NT2/D1 (cell line): ENCODE results near the gene ORC5.

Source experiments
- DNase-seq: peaks from one replicate; pipeline ENCODE4 v3.0.0-alpha.2; 2011; ENCODE audit warnings: low read depth, low spot score
- H3K27me3 ChIP-seq: 2 replicates; pipeline ENCODE4 v1.6.0; 2011; ENCODE audit warnings: mild to moderate bottlenecking; ENCODE audit not compliant: insufficient read length, insufficient read depth
- H3K36me3 ChIP-seq: 2 replicates; pipeline ENCODE4 v1.6.1; 2011; ENCODE audit warnings: mild to moderate bottlenecking, low read length, mixed read lengths; ENCODE audit not compliant: insufficient read depth, insufficient read length
- H3K4me1 ChIP-seq: 2 replicates; pipeline ENCODE4 v1.5.1; 2011; ENCODE audit not compliant: insufficient read depth, insufficient read length
- H3K4me3 ChIP-seq: 2 replicates; pipeline ENCODE4 v1.5.1; 2011; ENCODE audit warnings: low read depth; ENCODE audit not compliant: insufficient read length
- H3K9ac ChIP-seq: 2 replicates; pipeline ENCODE4 v1.6.0; 2011; ENCODE audit warnings: low read depth; ENCODE audit not compliant: insufficient read length
- H3K9me3 ChIP-seq: 2 replicates; pipeline ENCODE4 v1.5.1; 2011; ENCODE audit warnings: mild to moderate bottlenecking, low read length; ENCODE audit not compliant: insufficient read depth
- SUZ12 ChIP-seq: IDR thresholded peaks from 2 replicates; pipeline ENCODE4 v1.6.1; 2011; ENCODE audit not compliant: insufficient read length, insufficient read depth; ENCODE audit errors: extremely low read depth
- YY1 ChIP-seq: IDR thresholded peaks from 2 replicates; pipeline ENCODE4 v1.6.1; 2011; ENCODE audit not compliant: insufficient read length, insufficient read depth
- ZNF274 ChIP-seq: IDR thresholded peaks from 2 replicates; pipeline ENCODE4 v1.6.1; 2011; ENCODE audit warnings: mild to moderate bottlenecking, low read depth, low read length

Gene ORC5

DNA sequence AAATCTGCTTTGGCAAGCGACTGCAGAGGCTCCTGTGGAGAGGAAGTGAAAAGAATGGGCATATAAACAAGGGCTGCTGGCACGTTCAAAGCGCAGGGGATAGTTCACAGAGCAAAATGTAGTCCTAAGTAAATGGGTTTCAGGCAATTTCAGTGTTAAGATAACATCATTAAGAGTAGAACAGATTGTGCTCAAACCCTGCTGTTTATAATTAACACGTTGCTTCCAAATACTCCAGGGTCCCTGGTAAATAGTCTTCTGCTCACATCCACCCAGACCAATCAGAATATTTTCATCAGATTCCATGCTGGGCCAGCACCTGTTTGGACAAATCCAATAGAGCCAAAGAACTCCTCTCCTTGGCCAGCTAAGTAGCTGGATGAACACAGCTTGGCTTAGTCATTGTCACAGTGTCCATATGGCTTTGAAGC is 81.4 kb downstream of the ORC5 start:
- H3K9me3 ChIP-seq = no peaks in the 10 kb centered on the region
- H3K9ac ChIP-seq = no peak overlapping the region
- no peak for TF ChIP-seq SUZ12
- no peak for TF ChIP-seq YY1
- no peak for TF ChIP-seq ZNF274
- peaks cover 4% of the 10 kb centered on the region for H3K36me3 ChIP-seq
- no peak overlapping the region for H3K4me3 ChIP-seq
- no peaks in the 10 kb centered on the region for H3K27me3 ChIP-seq
- DNase-seq = no peak
- no peaks in the 10 kb centered on the region for H3K4me1 ChIP-seq

DNA sequence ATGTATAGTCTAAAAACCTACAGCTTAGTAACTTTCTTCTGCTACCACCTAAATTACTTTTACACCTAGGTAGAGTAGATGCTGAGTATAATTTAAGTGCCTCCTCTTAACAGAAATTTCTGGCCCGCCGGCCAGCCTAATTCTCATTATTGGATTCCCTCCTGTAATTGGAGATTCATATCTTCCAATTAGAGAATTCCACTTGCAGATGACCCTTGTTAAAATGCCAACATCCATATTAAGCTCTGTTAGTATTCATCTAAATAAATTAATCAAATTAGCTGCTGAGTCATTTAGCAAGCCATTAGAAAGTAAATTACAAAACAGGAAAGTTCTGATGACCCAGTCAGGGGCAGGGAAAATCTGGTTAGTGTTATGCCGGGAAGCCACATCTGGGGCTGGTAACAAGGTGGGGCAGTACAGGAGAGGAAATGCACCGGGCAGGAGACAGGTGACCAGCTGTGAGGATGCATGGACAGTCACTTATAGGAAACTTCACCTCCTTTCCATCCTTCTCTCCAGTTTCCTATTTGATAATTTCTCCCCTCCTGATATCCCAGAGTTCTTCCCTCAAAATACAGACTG is 82.8 kb downstream of the ORC5 start:
- peaks cover 4% of the 10 kb centered on the region for H3K36me3 ChIP-seq
- H3K4me1 ChIP-seq = no peaks in the 10 kb centered on the region
- H3K4me3 ChIP-seq = no peak overlapping the region
- TF ChIP-seq YY1 (no peak), SUZ12 (no peak), ZNF274 (no peak)
- no peak for DNase-seq
- no peaks in the 10 kb centered on the region for H3K27me3 ChIP-seq
- no peaks in the 10 kb centered on the region for H3K9me3 ChIP-seq
- H3K9ac ChIP-seq = no peak overlapping the region

DNA sequence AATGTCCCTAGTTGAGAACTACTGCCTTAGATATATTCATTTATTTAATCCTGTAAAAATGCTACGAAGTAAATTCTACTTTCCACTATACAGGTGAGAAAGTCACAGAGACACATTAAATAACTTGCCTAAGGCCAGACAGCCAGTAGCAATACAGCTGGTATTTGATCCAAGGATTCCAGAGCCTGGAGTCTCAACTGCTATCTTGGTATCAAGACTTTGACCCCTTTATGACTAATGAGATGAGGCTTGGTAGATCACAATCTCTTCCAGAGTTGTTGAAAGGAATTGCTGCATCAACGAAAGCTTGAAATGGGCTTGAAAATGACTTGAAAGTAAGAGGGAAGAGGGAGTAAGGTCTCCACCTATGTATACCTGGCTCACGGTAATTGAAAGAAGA is 83.3 kb downstream of the ORC5 start:
- Histone ChIP-seq H3K4me3 (no peak overlapping the region), H3K4me1 (no peaks in the 10 kb centered on the region), H3K27me3 (no peaks in the 10 kb centered on the region), H3K36me3 (peaks cover 4% of the 10 kb centered on the region), H3K9ac (no peak overlapping the region), H3K9me3 (no peaks in the 10 kb centered on the region)
- no peak for DNase-seq
- no peak for TF ChIP-seq SUZ12
- no peak for TF ChIP-seq ZNF274

DNA sequence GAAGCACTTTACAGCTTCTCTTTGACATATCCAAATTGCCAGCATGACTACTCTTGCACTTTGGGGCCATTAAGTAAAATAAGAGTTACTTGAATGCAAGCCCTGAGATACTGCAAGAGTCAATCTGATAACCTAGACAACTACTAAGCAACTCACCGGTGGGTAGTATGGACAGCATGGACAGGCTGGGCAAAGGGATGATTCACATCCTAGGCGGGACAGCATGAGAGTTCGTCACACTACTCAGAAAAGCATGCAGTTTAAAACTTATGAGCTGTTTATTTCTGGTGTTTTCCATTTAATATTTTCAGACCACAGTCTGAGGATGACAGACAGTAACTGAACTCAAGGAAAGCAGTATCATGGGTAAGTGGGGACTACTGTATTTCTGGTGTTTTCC is 84.0 kb downstream of the ORC5 start:
- no peaks in the 10 kb centered on the region for H3K27me3 ChIP-seq
- DNase-seq = no peak
- H3K4me1 ChIP-seq = no peaks in the 10 kb centered on the region
- no peak overlapping the region for H3K9ac ChIP-seq
- H3K4me3 ChIP-seq = no peak overlapping the region
- no peak for TF ChIP-seq SUZ12
- H3K9me3 ChIP-seq = no peaks in the 10 kb centered on the region
- peaks cover 4% of the 10 kb centered on the region for H3K36me3 ChIP-seq

DNA sequence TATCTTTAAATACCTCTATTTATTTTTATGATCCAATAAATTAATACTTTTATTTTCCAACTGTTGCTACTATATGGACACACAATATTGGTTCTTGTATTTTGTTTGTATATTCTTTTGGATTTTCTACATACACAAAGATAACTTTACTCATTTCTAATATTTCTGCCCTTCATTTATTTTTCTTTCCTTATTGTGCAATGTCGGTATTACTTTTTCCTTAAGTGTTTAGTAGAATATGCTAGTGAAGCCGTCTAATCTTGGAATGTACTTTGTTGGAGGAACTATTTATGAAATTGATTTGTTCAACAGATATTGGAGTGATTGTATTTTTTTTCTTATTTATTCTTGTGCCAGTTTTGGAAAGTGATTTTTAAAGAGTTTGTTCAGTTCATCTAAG is 94.0 kb downstream of the ORC5 start:
- DNase-seq = no peak
- Histone ChIP-seq H3K4me3 (no peak overlapping the region), H3K9ac (no peak overlapping the region), H3K9me3 (no peaks in the 10 kb centered on the region), H3K4me1 (no peaks in the 10 kb centered on the region), H3K36me3 (no peaks in the 10 kb centered on the region), H3K27me3 (no peaks in the 10 kb centered on the region)
- TF ChIP-seq ZNF274 = no peak
- no peak for TF ChIP-seq SUZ12
- TF ChIP-seq YY1 = no peak

DNA sequence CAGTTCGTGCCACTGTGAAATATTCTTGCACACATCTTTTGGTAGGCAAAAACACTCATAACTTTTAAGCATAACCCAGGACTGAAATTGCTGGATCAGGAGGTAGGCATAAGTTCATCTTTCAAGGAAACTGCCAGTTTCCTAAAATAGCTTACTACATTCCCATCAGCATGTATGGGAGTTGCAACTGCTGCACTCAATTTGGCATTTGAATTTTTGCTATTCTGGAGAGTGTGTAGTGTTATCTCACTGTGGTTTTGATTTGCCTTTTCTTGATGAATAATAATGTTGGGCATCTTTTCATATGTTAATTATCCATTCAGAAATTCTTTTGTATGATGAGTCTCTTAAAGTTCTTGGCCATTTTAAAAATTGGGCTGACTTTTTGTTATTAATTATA is 95.2 kb downstream of the ORC5 start:
- no peak for DNase-seq
- H3K9ac ChIP-seq = no peak overlapping the region
- no peaks in the 10 kb centered on the region for H3K36me3 ChIP-seq
- TF ChIP-seq YY1 (no peak), ZNF274 (no peak), SUZ12 (no peak)
- no peaks in the 10 kb centered on the region for H3K27me3 ChIP-seq
- H3K9me3 ChIP-seq = no peaks in the 10 kb centered on the region
- no peaks in the 10 kb centered on the region for H3K4me1 ChIP-seq
- no peak overlapping the region for H3K4me3 ChIP-seq

DNA sequence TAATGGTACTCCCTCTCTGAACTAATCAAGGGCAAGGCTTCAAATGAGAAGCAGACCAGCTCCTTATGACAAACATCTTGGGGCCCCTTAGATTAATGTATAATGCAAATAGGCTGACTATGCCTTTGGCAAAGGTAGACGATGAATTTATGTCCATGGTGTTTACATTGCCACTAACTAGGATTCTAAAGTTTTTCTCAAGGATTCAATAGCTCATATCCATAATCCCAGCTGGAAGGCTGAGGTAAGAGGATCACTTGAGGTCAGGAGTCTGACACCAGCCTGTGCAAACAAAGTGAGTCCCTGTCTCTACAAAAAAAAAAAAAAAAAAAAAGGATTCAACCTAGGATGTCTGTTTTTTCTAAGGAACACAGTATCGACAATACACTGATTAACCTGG is 96.5 kb downstream of the ORC5 start:
- no peak overlapping the region for H3K4me3 ChIP-seq
- no peaks in the 10 kb centered on the region for H3K27me3 ChIP-seq
- H3K9ac ChIP-seq = no peak overlapping the region
- no peaks in the 10 kb centered on the region for H3K4me1 ChIP-seq
- H3K36me3 ChIP-seq = no peaks in the 10 kb centered on the region
- no peak for TF ChIP-seq ZNF274
- no peak for TF ChIP-seq SUZ12
- no peak for TF ChIP-seq YY1
- no peak for DNase-seq
- H3K9me3 ChIP-seq = no peaks in the 10 kb centered on the region
